EH (cell line): Measurements from ENCODE around the gene KIF20B.
"Not testable (repeated sequence)": the region's sequence is repeated elsewhere in the genome, so short reads cannot be mapped to it uniquely, and the experiment has no call there.

Source experiments
- DNase-seq: peaks from one replicate; pipeline ENCODE4 v3.0.0-alpha.2; 2015; ENCODE audit warnings: low read depth

Gene KIF20B

GRCh38 chr10:89684604-89685003 lies 16.8 kb upstream of the KIF20B start:
- peak; percentile 65 for DNase-seq

GRCh38 chr10:89685936-89686335 lies 15.5 kb upstream of the KIF20B start:
- DNase-seq: no peak

DNA sequence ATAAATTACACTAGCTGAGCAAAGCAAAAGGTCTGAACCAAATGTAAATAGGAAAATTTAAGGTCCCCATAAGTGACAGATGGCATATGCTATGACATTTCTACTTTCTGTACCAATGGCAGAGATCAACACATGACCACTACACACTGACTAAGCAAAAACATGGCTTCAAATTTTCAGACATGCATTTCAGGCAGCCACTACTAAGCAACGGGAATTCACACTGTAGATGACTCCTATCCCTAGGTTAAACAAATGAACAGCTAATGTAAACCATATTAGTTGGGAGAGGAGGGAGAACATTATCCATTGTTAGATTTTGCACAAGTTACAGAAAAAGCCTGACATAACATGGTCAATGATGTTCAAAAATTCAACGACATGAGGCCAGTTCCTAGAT lies 11.4 kb upstream of the KIF20B start:
- no peak for DNase-seq

DNA sequence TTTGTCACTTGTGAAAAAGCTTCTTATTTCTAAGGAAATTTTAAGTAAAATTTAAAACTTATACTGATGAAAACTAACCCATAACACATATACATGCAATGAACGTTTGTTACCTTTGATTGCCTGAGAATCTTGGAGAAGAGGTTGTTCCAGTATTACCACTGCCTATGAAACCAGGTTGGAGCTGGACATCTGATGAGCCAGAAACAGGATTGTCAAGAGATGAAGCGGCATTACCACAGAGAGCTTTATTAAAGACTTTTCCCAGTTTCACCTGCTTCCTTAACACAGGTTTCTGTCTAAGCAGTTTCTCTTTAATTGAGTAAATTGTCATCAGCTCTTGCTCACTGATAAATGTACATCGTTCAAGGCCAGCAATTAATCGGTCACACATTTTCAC lies 9.0 kb upstream of the KIF20B start:
- DNase-seq: no peak

- no peak for DNase-seq
Measured at GRCh38 chr10:89693176-89693575, 8.2 kb upstream of the KIF20B start.

DNA sequence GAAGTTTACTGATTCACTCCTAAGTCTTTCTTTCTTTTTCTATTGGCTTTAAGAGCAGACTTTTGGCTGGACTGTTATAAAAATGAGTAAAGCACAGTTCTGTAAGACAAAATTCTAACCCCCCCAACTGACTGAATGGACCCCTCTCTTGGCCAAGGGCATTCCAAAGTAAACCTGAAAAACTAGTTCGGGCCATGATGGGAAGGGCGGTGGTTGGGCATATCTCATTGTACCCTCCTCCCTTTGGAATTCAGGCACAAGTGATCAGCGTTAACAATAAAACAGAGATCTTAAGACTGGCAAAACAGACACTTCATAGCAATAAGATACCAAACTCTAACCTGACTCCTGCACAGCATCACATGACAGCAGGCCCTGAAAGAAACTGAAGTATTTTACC lies 6.1 kb upstream of the KIF20B start:
- DNase-seq: no peak

- DNase-seq: no peak
Measured at GRCh38 chr10:89697946-89698345, 3.4 kb upstream of the KIF20B start.

- DNase-seq: no peak
Measured at GRCh38 chr10:89699581-89700064, 1.8 kb upstream of the KIF20B start.

- no peak for DNase-seq
Measured at GRCh38 chr10:89700923-89701241, 508 bp upstream of the KIF20B start.

DNA sequence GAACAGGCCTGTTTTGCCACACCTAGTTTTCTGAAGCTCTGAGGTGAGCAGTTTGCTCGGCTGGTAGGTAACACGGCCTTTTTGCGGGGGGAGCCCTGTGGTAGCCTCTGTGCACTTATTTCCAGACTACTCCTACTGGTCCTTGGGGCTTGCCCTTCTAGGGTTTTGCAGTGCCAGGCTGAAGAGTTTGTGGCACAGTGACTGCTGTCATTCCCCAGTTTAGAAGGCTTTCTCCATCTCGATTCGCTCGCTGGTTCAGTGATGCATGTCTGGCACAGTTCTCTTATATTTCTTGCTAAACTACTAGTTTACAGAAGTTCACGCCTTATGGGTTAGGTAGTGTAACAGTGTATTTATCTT lies 711 bp downstream of the KIF20B start:
- DNase-seq: peak; percentile 28

DNA sequence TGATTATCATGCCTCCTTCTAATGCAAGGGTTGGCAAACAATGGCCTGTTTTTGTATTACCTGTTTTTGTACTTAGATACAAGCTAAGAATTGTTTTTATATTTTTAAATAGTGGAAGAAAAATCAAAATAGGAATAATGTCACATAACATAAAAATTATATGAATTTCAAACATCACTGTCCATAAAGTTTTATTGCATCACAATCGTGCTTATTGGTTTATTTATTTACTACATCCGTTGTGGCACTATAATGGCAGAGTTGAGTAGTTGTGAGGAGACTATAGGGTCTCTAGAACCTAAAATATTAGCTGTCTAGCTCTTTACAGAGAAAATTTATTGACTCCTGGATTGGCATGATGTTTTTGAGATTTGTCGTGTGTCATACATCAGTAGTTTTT lies 4.1 kb downstream of the KIF20B start:
- no peak for DNase-seq

DNA sequence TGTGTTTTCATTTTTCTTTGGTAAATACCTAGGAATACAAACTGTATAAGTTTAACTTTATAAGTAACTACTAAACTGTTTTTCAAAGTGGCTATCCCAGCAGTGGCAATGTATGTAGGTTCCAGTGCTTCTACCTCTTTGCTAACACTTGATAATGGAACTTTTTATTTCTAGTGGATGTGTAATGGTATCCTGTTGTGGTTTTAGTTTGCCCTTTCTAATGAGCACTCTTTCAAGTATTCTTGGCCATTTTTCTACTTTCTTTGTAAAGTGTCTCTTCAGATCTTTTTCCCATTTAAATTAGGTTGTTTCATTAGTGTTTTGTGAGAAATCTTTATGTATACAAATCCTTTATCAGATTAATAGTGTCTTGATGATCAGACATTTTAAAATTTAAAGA lies 4.6 kb downstream of the KIF20B start:
- peak; percentile 45 for DNase-seq

DNA sequence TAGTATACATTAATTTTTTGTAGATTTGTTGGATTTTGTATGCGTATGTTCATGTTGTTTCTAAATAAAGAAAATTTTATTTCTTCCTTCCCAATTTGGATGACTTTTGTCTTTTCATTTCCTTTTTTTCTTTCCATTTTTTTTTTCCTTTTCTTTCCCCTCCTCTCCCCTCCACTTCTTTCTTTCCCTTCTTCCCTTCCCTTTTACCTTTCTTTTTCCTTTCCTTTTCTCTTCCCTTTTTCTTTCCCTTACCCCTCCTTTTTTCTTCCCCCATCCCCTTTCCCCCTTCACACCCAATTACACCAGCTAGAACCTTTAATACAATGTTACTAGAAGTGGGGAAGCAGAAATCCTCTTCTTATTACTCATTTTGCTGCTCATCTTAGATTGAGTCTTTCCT lies 6.0 kb downstream of the KIF20B start:
- DNase-seq: no peak

DNA sequence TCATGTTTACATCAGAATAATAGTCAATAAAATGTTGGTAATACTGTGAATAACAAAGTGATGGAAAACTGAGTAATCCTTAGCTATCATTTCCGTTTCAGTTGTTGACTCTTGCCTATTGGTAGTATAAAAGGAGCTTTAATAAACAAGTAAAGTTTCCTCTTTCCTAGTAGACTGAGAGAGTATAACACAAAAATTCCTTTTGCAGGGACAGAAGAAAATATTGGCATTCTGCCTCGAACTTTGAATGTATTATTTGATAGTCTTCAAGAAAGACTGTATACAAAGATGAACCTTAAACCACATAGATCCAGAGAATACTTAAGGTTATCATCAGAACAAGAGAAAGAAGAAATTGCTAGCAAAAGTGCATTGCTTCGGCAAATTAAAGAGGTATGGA lies 9.4 kb downstream of the KIF20B start:
- DNase-seq: peak; percentile 20

GRCh38 chr10:89734616-89735015 lies 33.2 kb downstream of the KIF20B start:
- no peak for DNase-seq

- DNase-seq: no peak
Measured at GRCh38 chr10:89738551-89739209, 37.3 kb downstream of the KIF20B start.

- no peak for DNase-seq
Measured at GRCh38 chr10:89741126-89741762, 39.9 kb downstream of the KIF20B start.

DNA sequence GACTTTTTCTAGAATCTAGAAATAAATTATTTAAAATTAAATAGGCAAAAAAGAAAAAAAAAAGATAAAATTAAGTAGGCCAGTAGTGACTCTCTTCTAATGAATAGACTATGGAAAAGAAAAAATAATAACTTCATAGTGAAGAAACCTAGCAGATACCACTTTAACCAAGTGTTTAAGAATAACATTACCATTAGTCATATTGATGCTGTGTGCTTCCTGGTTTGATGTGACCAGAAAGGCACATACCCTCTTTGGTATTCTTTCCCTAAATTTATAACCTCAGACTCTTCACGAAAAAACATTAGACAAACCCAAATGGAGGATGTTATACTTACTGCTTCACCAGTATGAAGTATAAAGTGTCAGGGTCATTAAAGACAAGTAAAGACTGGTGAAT lies 42.6 kb downstream of the KIF20B start:
- DNase-seq: peak; percentile 64

- no peak for DNase-seq
Measured at GRCh38 chr10:89745903-89746302, 44.5 kb downstream of the KIF20B start.

DNA sequence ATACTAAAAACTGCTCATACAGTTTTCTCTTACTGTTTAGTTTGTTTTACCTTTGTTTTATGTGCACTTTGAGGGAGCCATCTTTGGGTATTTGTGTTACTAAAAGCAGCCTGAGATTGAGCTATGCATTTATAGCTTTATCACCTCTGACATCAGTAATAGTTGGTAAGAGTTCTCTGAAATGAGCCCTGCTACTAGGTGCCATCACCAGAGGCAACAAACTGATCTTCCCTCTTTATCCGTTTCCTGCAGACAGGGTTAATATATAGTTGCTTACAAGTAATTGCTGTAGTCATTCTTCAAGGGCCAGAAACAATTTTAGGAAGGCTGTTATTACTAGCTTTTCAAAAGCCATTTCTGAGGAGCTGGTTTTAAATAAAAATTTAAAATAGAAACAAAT lies 49.1 kb downstream of the KIF20B start:
- DNase-seq: no peak

DNA sequence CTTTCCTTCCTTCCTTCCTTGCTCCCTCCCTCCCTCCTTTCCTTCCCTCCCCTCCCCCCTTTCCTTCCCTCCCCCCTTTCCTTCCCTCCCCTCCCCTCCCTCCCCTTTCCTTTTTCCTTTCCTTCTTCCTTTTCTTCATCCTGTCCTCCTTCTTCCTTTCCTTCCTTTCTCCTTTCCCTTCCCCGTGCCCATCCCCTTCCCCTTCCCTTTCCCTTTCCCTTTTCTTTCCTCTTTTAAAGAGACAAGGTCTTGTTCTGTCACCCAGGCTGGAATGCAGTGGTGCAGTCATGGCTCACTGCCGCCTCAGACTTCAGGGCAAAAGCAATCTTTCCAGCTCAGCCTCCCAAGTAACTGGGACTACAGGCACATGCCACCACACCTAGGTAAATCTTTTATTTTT lies 54.0 kb downstream of the KIF20B start:
- DNase-seq: no peak

DNA sequence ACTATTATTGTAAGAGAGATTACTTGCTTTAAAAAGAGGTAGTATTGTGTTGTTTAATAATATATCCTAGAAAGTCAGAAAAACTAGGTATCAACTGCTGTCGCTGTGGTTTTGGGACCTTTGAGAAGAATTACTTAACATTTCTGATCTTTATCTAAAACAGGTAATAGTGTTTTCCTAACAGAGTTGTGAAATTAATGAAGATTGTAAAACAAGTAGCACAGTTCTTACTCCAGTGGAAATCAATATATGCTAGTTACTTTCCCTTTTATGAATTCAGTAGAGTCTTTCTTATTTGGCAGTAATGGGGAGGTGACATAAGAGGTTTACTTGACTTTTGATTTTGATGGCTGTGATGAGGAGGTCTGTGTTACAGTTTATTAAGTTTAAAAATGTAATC lies 58.1 kb downstream of the KIF20B start:
- DNase-seq: no peak

DNA sequence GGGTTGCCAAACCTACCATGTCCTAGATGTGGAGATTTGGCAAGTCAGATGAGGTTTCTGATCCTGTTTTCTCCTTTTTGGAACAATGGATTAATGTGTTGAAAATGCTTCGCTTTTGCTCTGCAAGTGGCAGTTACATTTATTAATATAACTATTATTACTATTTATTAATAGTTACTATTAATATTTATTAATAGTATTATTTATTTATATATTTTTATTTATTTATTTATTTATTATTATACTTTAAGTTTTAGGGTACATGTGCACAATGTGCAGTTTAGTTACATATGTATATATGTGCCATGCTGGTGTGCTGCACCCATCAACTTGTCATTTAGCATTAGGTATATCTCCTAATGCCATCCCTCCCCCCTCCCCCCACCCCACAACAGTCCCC lies 62.3 kb downstream of the KIF20B start:
- not testable (repeated sequence) for DNase-seq

DNA sequence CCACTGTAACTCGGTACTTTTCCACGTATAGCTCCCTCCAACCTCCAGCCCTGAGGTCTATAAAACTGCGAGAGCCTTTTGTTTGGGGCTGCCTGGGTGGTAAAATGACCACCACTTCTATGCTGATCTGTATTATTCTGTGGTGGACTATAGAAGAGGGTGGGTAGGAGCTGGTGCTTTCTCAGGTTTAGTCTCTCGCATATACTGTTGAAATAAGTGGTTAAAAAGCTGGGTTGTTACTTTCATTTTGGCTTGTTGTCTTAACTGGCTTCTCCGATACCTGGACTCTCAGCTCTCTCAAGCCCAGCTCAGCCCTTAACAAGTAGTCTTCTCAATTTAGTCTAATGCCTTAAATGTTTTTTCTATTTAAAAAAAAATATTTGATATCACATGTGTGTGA lies 70.3 kb downstream of the KIF20B start:
- no peak for DNase-seq
